Endothelial cell of umbilical vein (primary cell): ENCODE data around the gene OLFM1. TPM values are rescaled to one million over a fixed set of nuclear protein-coding genes. Genes with fewer than 3 reads are reported as not detected.

ENCODE experiments used
- BruUV-seq: library from RNA; stranded (reverse); fragments of 400-500 nt; replicated peaks from 2 replicates; lab custom pipeline; 2021; lab: Mats Ljungman, UMichigan
- CTCF ChIA-PET: fragments of 300-600, 350-600 bp; sonication (Branson Sonifier 250); formaldehyde crosslinking; loops from one replicate; lab custom pipeline; 2021; ENCODE audit warnings: antibody characterized with exemption, inconsistent platforms; lab: Charles Lee
- POLR2A ChIA-PET: fragments of 300-600, 350-600 bp; sonication (Branson Sonifier 250); formaldehyde crosslinking; loops from one replicate; lab custom pipeline; 2021; ENCODE audit warnings: antibody characterized with exemption, inconsistent platforms; lab: Charles Lee
- DNase-seq: peaks from one replicate; pipeline ENCODE4 v3.0.0-alpha.2; 2011; ENCODE audit warnings: low read depth, low spot score
- FAIRE-seq: peaks from 2 replicates; lab custom pipeline; 2011; peaks lifted over from hg19 to GRCh38; lab: Jason Lieb, UNC
- H2AFZ ChIP-seq: 2 replicates; pipeline ENCODE4 v1.6.0; 2012; ENCODE audit warnings: low read depth, low read length, control low read depth, inconsistent platforms
- H3K27ac ChIP-seq: 2 replicates; pipeline ENCODE4 v1.5.1; 2011; ENCODE audit warnings: low read depth, mild to moderate bottlenecking, control low read depth, low read length, moderate library complexity; ENCODE audit not compliant: insufficient read depth
- H3K27me3 ChIP-seq, 2 experiments: 2 replicates each; pipeline versions ENCODE4 v1.6.0 to v1.6.1; 2011; ENCODE audit warnings: low read length in 2 of 2, mixed read lengths in 1 of 2; ENCODE audit not compliant: control insufficient read depth in 2 of 2, insufficient read depth in 2 of 2
- H3K36me3 ChIP-seq, 2 experiments: 2 replicates in 1 of 2; 3 replicates in 1 of 2; pipeline ENCODE4 v1.5.1; 2011; ENCODE audit warnings: low read length in 2 of 2, mild to moderate bottlenecking in 1 of 2, moderate library complexity in 1 of 2; ENCODE audit not compliant: control insufficient read depth in 2 of 2, insufficient read depth in 2 of 2; ENCODE audit errors: extremely low read depth in 1 of 2
- H3K4me1 ChIP-seq: 3 replicates; pipeline ENCODE4 v1.5.1; 2011; ENCODE audit warnings: mild to moderate bottlenecking, low read length; ENCODE audit not compliant: control insufficient read depth, insufficient read depth; ENCODE audit errors: extremely low read depth
- H3K4me2 ChIP-seq: 2 replicates; pipeline ENCODE4 v1.6.1; 2011; ENCODE audit warnings: low read length, control low read depth, mixed read lengths; ENCODE audit not compliant: insufficient read depth
- H3K4me3 ChIP-seq, 3 experiments: fragments of 200-600 bp in 1 of 3; sonication (generic), shearing (Covaris generic) in 1 of 3; replicated peaks in 1 of 3; 2 replicates each; pipeline ENCODE4 v1.5.1; 2011 to 2016; ENCODE audit warnings: control low read depth in 3 of 3, low read length in 3 of 3, mild to moderate bottlenecking in 2 of 3, inconsistent platforms in 1 of 3, low read depth in 1 of 3, moderate library complexity in 1 of 3; ENCODE audit not compliant: insufficient read depth in 1 of 3
- H3K79me2 ChIP-seq: 2 replicates; pipeline ENCODE4 v1.6.0; 2012; ENCODE audit warnings: low read length, inconsistent platforms; ENCODE audit not compliant: control insufficient read depth, insufficient read depth
- H3K9ac ChIP-seq: replicated peaks from 2 replicates; pipeline ENCODE3; 2011; ENCODE audit warnings: low read length, control low read depth; ENCODE audit not compliant: insufficient read depth; ENCODE audit errors: extremely low read depth
- H3K9me1 ChIP-seq: replicated peaks from 3 replicates; pipeline ENCODE4 v1.6.0; 2011; ENCODE audit warnings: mild to moderate bottlenecking, low read length; ENCODE audit not compliant: control insufficient read depth, insufficient read depth; ENCODE audit errors: extremely low read depth
- H3K9me3 ChIP-seq: replicated peaks from 2 replicates; pipeline ENCODE4 v1.5.1; 2012; ENCODE audit warnings: low read length, inconsistent platforms; ENCODE audit not compliant: control insufficient read depth, insufficient read depth
- H4K20me1 ChIP-seq: replicated peaks from 2 replicates; pipeline ENCODE3; 2011; ENCODE audit warnings: mild to moderate bottlenecking, low read length; ENCODE audit not compliant: control insufficient read depth, insufficient read depth; ENCODE audit errors: extremely low read depth
- CTCF ChIP-seq, 2 donors: IDR thresholded peaks; 1 replicate in 1 of 2; 2 replicates in 1 of 2; pipeline ENCODE4 v1.5.1; 2011; ENCODE audit warnings: low read length in 2 of 2, mild to moderate bottlenecking in 2 of 2, moderate library complexity in 2 of 2, control low read depth in 1 of 2, inconsistent platforms in 1 of 2, low read depth in 1 of 2; ENCODE audit not compliant: insufficient read depth in 1 of 2; ENCODE audit errors: extremely low read depth in 1 of 2
- EZH2 ChIP-seq: IDR thresholded peaks from 2 replicates; pipeline ENCODE4 v1.6.1; 2012; ENCODE audit warnings: borderline replicate concordance, low read depth, mild to moderate bottlenecking, moderate library complexity, low read length, inconsistent platforms; ENCODE audit not compliant: severe bottlenecking
- FOS ChIP-seq: IDR thresholded peaks from 2 replicates; pipeline ENCODE4 v1.6.1; 2011; ENCODE audit warnings: mild to moderate bottlenecking, low read length, moderate library complexity, borderline replicate concordance; ENCODE audit not compliant: insufficient read depth
- GATA2 ChIP-seq: IDR thresholded peaks from 2 replicates; pipeline ENCODE4 v1.7.0; 2011; ENCODE audit warnings: low read depth, mild to moderate bottlenecking, moderate library complexity, mixed read lengths, low read length; ENCODE audit not compliant: insufficient read length, insufficient read depth
- JUN ChIP-seq: IDR thresholded peaks from 2 replicates; pipeline ENCODE4 v1.6.1; 2011; ENCODE audit warnings: borderline replicate concordance, low read depth; ENCODE audit not compliant: insufficient read length, insufficient read depth
- MAX ChIP-seq: IDR thresholded peaks from 2 replicates; pipeline ENCODE4 v1.6.1; 2011; ENCODE audit not compliant: insufficient read depth, insufficient read length
- MYC ChIP-seq: IDR thresholded peaks from one replicate; pipeline ENCODE4 v1.6.1; 2011; ENCODE audit warnings: mild to moderate bottlenecking, low read depth, low read length
- POLR2A ChIP-seq: IDR thresholded peaks from 2 replicates; pipeline ENCODE4 v1.6.1; 2012; ENCODE audit warnings: low read depth, mild to moderate bottlenecking, control low read depth, low read length
- POLR2AphosphoS5 ChIP-seq: IDR thresholded peaks from 2 replicates; pipeline ENCODE4 v1.6.1; 2012; ENCODE audit warnings: low read depth, mild to moderate bottlenecking, control low read depth, low read length, moderate library complexity; ENCODE audit not compliant: insufficient read depth
- dilution Hi-C: fragments of 300-500 bp; cut with MboI; formaldehyde crosslinking; loops from one replicate; pipeline ENCODE4 v1.15.0; 2019; ENCODE audit warnings: low sequenced_read_pairs; ENCODE audit not compliant: extremely low pct_ligation_motif_present
- intact Hi-C: fragments of 100-400 bp; cut with micrococcal nuclease; formaldehyde crosslinking; loops from one replicate; pipeline ENCODE4 v1.10.0; 2022
- polyA plus RNA-seq, 4 experiments: library from polyadenylated mRNA; depleted of rRNA in 3 of 4; stranded (reverse) in 3 of 4; unstranded in 1 of 4; fragments of >200 nt; gene quantifications; 2 replicates each; pipeline versions ENCODE4 v1.2.1 to v1.2.3, GENCODE V29; 2011 to 2012; ENCODE audit warnings: missing spikeins in 1 of 4
- total RNA-seq: library from RNA; stranded (reverse); gene quantifications from 2 replicates; pipeline ENCODE4 v1.2.3, GENCODE V29; 2021

The OLFM1 gene
- total and polyA plus RNA-seq, 2 donors (not counting 3 experiments of a cell fraction or from before 2014, with no cell fraction given), result 0.07 to 0.95 TPM

GRCh38 chr9:135134268-135135022, 47.0 kb downstream of the OLFM1 start:
- ChIA-PET CTCF (no interaction called here), POLR2A (no interaction called here)
- Histone ChIP-seq H3K27ac (no peak overlapping the region), H3K9me3 (peaks cover 3% of the 10 kb centered on the region), H3K36me3 (no peaks in the 10 kb centered on the region), H3K4me2 (no peak overlapping the region), H3K9ac (no peak overlapping the region), H3K27me3 (no peaks in the 10 kb centered on the region), H2AFZ (no peak overlapping the region), H3K4me3 (no peak overlapping the region), H3K4me1 (no peaks in the 10 kb centered on the region), H4K20me1 (no peaks in the 10 kb centered on the region), H3K79me2 (no peaks in the 10 kb centered on the region), H3K9me1 (no peaks in the 10 kb centered on the region)
- DNase-seq (no peak), FAIRE-seq (no peak)
- TF ChIP-seq CTCF (IDR thresholded peaks at IDR 0.05; ENCODE audit: extremely low read depth in 1 of 2, insufficient read depth in 1 of 2, low read depth in 1 of 2, low read length in 2 of 2) (no peak), EZH2 (no peak), POLR2A (no peak), MAX (no peak), POLR2AphosphoS5 (no peak), MYC (no peak), GATA2 (no peak), FOS (no peak), JUN (no peak)
- dilution Hi-C loops, result no loop called here
- intact Hi-C loops, result no loop called here
- no TSS peak for BruUV-seq
